ENCODE data around the gene ANO8. TPM values are rescaled to one million over a fixed set of nuclear protein-coding genes. Genes with fewer than 3 reads are reported as not detected.

The ANO8 gene
- total and polyA plus RNA-seq, 2 experiments from 2014 or later, result 4.5 to 24.9 TPM

- Histone ChIP-seq H3K27ac (ENCODE audit: low read depth) (0 out of 2 replicates have a peak overlapping the region, but pooled peaks have one; percentile 37), H4K20me1 (replicated peaks; ENCODE audit: insufficient read depth) (no peaks in the 10 kb centered on the region; the same call in 1 of the 2 replicates), H3K27me3 (ENCODE audit: insufficient read depth) (peaks cover 9% of the 10 kb centered on the region; the same call in 1 of the 2 replicates), H3K79me2 (replicated peaks; ENCODE audit: insufficient read depth) (no peaks in the 10 kb centered on the region), H2AFZ (no peak overlapping the region), H3K9me2 (ENCODE audit: insufficient read depth) (no peaks in the 10 kb centered on the region), H3K4me1 (ENCODE audit: insufficient read depth) (peaks cover 25% of the 10 kb centered on the region), H3K4me3 (no peak overlapping the region), H3K4me2 (no peak overlapping the region), H3F3A (replicated peaks; ENCODE audit: low read depth) (peaks cover 33% of the 10 kb centered on the region), H3K36me3 (ENCODE audit: insufficient read depth) (no peaks in the 10 kb centered on the region)
- Mint-ChIP-seq H3K27me3 (ENCODE audit: insufficient read depth, low read depth, poor library complexity) (peaks cover 13% of the 10 kb centered on the region), H3K27ac (no peak overlapping the region; the same call in 1 of the 2 replicates), H3K9me3 (no peaks in the 10 kb centered on the region; the same call in 2 of the 3 replicates), H3K4me1 (peaks cover 28% of the 10 kb centered on the region), H3K4me3 (peak overlapping the region; percentile 90; the same call in 2 of the 3 replicates), H3K36me3 (ENCODE audit: low read depth) (peaks cover 20% of the 10 kb centered on the region)
- DNase-seq (ENCODE audit: low spot score) (no peak), ATAC-seq (no peak)
- no peak for TF ChIP-seq ZNF462 (CRISPR knock-in tag; IDR thresholded peaks at IDR 0.05)
- no peak for TF ChIP-seq EZH2 (IDR thresholded peaks at IDR 0.05; ENCODE audit: low read depth, unreplicated experiment)
- no peak for TF ChIP-seq POLR2AphosphoS5 (IDR thresholded peaks at IDR 0.05; ENCODE audit: low read depth)
- TF ChIP-seq ZNF114 (CRISPR knock-in tag; IDR thresholded peaks at IDR 0.05), result no peak
- no peak for TF ChIP-seq ETS1 (IDR thresholded peaks at IDR 0.05)
- TF ChIP-seq STAT1 (IDR thresholded peaks at IDR 0.05; ENCODE audit: unreplicated experiment), result no peak
- no peak for TF ChIP-seq NANOG (IDR thresholded peaks at IDR 0.05; ENCODE audit: borderline replicate concordance)
- no peak for TF ChIP-seq JUNB (IDR thresholded peaks at IDR 0.05; ENCODE audit: unreplicated experiment)
- no peak for TF ChIP-seq CREB1 (CRISPR knock-in tag; IDR thresholded peaks at IDR 0.05; ENCODE audit: low read depth)
- TF ChIP-seq REST (IDR thresholded peaks at IDR 0.05; ENCODE audit: unreplicated experiment), result no peak
- TF ChIP-seq EZH2phosphoT487 (IDR thresholded peaks at IDR 0.05; ENCODE audit: unreplicated experiment), result no peak
- TF ChIP-seq ZNF331 (CRISPR knock-in tag; IDR thresholded peaks at IDR 0.05; ENCODE audit: low read depth), result no peak
- no peak for TF ChIP-seq CTCF (conservative IDR thresholded peaks at IDR 0.05; ENCODE audit: low read depth in 2 of 2)
Observed at GRCh38 chr19:17325881-17326594, 8.6 kb downstream of the ANO8 start.
